ENCODE measurements around the gene RAB10.

RAB10 gene

GRCh38 chr2:26068602-26069298, 34.9 kb downstream of the RAB10 start:
- peak; percentile 57 for DNase-seq (ENCODE audit: low read depth)
- no peak overlapping the region for H3K4me3 ChIP-seq (ENCODE audit: control insufficient read depth, low read depth, low read length)
- no peak for TF ChIP-seq CTCF (IDR thresholded peaks at IDR 0.05; ENCODE audit: control insufficient read depth, insufficient read depth, low read depth, low read length, missing control alignments)

GRCh38 chr2:26070730-26071129, 36.8 kb downstream of the RAB10 start:
- no peak overlapping the region for H3K4me3 ChIP-seq (ENCODE audit: control insufficient read depth, low read depth, low read length)
- no peak for DNase-seq (ENCODE audit: low read depth)
- no peak for TF ChIP-seq CTCF (IDR thresholded peaks at IDR 0.05; ENCODE audit: control insufficient read depth, insufficient read depth, low read depth, low read length, missing control alignments)

- TF ChIP-seq CTCF (IDR thresholded peaks at IDR 0.05; ENCODE audit: control insufficient read depth, insufficient read depth, low read depth, low read length, missing control alignments): no peak
- DNase-seq (ENCODE audit: low read depth): no peak
- H3K4me3 ChIP-seq (ENCODE audit: control insufficient read depth, low read depth, low read length): no peak overlapping the region
These were observed 39.3 kb downstream of the RAB10 start for GRCh38 chr2:26072925-26073768.

GRCh38 chr2:26073830-26074229, 39.9 kb downstream of the RAB10 start:
- no peak overlapping the region for H3K4me3 ChIP-seq (ENCODE audit: control insufficient read depth, low read depth, low read length)
- no peak for DNase-seq (ENCODE audit: low read depth)
- no peak for TF ChIP-seq CTCF (IDR thresholded peaks at IDR 0.05; ENCODE audit: control insufficient read depth, insufficient read depth, low read depth, low read length, missing control alignments)

- no peak for TF ChIP-seq CTCF (IDR thresholded peaks at IDR 0.05; ENCODE audit: control insufficient read depth, insufficient read depth, low read depth, low read length, missing control alignments)
- no peak for DNase-seq (ENCODE audit: low read depth)
- H3K4me3 ChIP-seq (ENCODE audit: control insufficient read depth, low read depth, low read length): no peak overlapping the region
These were observed 40.8 kb downstream of the RAB10 start for GRCh38 chr2:26074676-26075075.

GRCh38 chr2:26075173-26075572, 41.3 kb downstream of the RAB10 start:
- TF ChIP-seq CTCF (IDR thresholded peaks at IDR 0.05; ENCODE audit: control insufficient read depth, insufficient read depth, low read depth, low read length, missing control alignments): no peak
- H3K4me3 ChIP-seq (ENCODE audit: control insufficient read depth, low read depth, low read length): no peak overlapping the region
- no peak for DNase-seq (ENCODE audit: low read depth)
